RWPE1 (cell line): ENCODE results near the gene FBXW11.
A peak's percentile ranks its signal among the peaks of the same experiment; 100 is the strongest.

Experiments
- CTCF ChIA-PET: fragments of 350-600 bp; sonication (Branson Sonifier 250); formaldehyde crosslinking; extraction: SDS; loops from one replicate; lab custom pipeline; 2021; lab: Yijun Ruan, JAX
- POLR2A ChIA-PET: fragments of 400-600 bp; formaldehyde crosslinking; extraction: SDS; loops from one replicate; lab custom pipeline; 2020; ENCODE audit warnings: antibody characterized with exemption; ENCODE audit not compliant: low non-redundant PET; lab: Yijun Ruan, JAX
- DNase-seq: peaks from one replicate; pipeline ENCODE4 v3.0.0; 2012; ENCODE audit warnings: low spot score
- H3K27ac ChIP-seq: fragments of 450-650 bp; 2 replicates; pipeline ENCODE4 v1.5.1; 2017
- TF ChIP-seq, protein P1 (sequence below): fragments of 450-650 bp; conservative IDR thresholded peaks from 2 replicates; pipeline ENCODE4 v1.5.1; 2017; ENCODE audit warnings: low read depth, mild to moderate bottlenecking

The FBXW11 gene

DNA sequence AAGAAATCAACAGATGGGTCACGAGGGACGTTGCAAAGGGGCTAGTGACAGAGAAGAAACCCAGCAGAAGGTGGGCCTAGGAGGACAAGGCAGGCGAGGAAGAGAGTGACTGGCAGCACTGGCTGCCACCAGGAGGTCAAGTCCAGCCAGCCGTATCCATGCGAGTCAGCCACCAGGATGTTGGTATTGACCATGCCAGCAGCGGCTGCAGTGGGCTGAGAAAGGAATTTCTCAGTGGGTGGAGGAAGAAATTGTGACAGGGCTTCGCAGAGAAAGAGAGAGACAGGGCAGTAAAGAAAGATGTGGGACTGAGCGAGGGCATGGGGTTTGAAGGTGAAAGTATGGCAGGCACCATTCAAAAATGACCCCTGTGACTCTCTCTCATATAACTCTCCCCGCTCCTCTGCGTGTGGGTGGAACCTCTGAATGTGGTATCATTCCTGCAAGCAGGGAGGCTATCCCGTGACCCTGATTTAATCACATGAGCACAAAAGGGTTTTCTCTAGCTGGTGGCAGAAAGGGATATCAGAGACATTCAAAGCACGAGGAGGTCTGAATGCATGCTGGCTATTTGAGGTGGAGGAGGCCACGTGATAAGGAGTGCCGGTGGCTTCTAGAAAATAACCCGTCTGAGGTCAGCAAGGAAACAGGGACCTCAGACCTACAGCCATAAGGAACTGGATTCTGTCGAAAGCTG is 45.4 kb upstream of the FBXW11 start:
- TF ChIP-seq, protein P1, sequence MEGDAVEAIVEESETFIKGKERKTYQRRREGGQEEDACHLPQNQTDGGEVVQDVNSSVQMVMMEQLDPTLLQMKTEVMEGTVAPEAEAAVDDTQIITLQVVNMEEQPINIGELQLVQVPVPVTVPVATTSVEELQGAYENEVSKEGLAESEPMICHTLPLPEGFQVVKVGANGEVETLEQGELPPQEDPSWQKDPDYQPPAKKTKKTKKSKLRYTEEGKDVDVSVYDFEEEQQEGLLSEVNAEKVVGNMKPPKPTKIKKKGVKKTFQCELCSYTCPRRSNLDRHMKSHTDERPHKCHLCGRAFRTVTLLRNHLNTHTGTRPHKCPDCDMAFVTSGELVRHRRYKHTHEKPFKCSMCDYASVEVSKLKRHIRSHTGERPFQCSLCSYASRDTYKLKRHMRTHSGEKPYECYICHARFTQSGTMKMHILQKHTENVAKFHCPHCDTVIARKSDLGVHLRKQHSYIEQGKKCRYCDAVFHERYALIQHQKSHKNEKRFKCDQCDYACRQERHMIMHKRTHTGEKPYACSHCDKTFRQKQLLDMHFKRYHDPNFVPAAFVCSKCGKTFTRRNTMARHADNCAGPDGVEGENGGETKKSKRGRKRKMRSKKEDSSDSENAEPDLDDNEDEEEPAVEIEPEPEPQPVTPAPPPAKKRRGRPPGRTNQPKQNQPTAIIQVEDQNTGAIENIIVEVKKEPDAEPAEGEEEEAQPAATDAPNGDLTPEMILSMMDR: no peak
- 0 out of 2 replicates have a peak overlapping the region, but pooled peaks have one; percentile 10 for H3K27ac ChIP-seq
- DNase-seq: no peak
- POLR2A ChIA-PET: no interaction called here
- CTCF ChIA-PET: interaction anchor here (0.5 kb wide), 1 partner anchor 15 kb away, joined by 3 read pairs; no protein-coding TSS in a partner anchor

DNA sequence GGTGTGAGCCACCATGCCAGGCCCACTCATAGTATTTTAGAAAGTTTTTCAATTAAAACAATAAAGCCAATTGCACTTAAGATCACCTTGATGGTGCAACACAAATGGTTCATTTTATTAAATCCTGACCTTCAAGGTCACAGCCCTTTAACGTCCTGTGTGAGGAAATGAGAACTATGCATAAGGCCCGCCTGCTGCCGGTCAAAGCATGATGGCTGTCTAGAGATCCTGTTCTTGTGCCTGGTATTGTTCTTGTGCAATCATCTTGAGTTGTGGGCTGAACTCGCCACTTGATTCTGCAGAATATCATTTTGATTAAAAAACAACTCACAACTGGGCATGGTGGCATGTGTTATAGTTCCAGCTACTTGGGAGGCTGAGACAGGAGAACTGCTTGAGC is 43.6 kb upstream of the FBXW11 start:
- no peak for DNase-seq
- H3K27ac ChIP-seq: no peak overlapping the region
- TF ChIP-seq, protein P1: no peak
- ChIA-PET POLR2A (no interaction called here), CTCF (interaction anchor here (0.6 to 1.0 kb wide), 4 partner anchors 9 to 1671 kb away, joined by 3 to 7 read pairs (median 4); no protein-coding TSS in a partner anchor)

DNA sequence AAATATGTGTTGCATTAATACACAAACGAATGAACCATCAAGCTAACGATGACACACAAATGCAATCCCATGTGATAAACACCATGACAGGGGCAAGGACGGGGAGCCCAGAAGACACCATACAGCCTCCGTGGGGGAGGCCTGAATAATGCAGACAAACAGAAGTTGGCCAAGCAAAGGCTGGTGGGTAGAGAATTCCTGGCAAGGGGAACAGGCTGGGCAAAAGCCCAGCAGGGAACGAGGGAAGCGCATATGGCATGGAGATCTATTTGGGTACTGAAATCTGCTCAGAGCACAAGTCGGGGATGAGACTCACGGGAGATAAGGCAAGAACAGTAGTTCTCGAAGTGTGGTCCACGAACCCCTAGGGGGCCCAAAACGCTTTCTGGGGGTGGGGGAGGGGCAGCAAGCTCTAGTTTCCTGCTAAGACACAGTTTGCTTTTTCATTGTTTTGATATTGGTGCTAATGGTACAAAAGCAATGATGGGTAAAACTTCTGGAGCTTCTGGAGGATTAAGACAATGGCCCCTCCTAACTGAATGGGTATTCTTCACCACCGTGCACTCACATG is 42.9 kb upstream of the FBXW11 start:
- no peak for DNase-seq
- TF ChIP-seq, protein P1: no peak
- POLR2A ChIA-PET: no interaction called here
- H3K27ac ChIP-seq: no peak overlapping the region
- CTCF ChIA-PET: no interaction called here

DNA sequence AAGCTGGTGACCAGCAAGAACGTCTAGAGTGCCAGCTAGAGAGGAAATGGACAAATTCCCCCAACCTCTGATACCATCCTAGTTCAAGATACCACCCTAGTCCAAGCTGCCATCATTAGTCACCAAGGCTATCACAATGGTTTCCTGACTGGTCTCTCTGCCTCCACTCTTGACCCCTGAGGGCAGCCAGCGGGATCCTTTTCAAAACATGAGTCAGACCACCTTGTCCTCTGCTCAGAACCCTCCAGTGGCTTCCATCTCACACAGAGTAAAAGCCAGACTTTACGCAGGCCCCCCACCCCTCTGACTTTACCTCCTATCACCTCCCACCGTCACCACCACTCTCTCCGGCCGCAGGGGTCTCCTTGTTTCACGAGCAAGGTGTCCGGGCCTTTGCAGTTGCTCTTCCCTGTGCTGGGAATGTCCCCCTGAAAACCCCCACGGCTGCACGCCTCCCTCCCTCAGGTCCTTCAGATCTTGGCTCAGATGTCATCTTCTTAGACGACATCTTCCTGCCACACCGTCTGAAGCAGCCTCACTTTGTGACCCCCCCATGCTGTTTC is 42.2 kb upstream of the FBXW11 start:
- CTCF ChIA-PET: no interaction called here
- no peak for DNase-seq
- POLR2A ChIA-PET: interaction anchor here (0.7 kb wide), 1 partner anchor 11 kb away, joined by 5 read pairs; no protein-coding TSS in a partner anchor
- H3K27ac ChIP-seq: no peak overlapping the region
- TF ChIP-seq, protein P1: no peak

DNA sequence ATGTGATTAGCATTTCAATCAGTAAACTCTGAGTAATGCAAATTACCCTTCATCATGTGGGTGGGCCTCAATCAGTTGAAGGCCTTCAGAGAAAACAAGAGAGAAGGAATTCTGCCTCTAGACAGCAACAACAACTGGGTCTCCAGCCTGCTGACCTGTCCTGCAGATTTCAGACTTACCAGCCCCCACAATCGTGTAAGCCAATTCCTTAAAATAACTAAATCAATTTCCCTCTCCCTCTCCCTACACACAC is 41.7 kb upstream of the FBXW11 start:
- no peak overlapping the region for H3K27ac ChIP-seq
- POLR2A ChIA-PET: no interaction called here
- CTCF ChIA-PET: no interaction called here
- TF ChIP-seq, protein P1: no peak
- DNase-seq: no peak

DNA sequence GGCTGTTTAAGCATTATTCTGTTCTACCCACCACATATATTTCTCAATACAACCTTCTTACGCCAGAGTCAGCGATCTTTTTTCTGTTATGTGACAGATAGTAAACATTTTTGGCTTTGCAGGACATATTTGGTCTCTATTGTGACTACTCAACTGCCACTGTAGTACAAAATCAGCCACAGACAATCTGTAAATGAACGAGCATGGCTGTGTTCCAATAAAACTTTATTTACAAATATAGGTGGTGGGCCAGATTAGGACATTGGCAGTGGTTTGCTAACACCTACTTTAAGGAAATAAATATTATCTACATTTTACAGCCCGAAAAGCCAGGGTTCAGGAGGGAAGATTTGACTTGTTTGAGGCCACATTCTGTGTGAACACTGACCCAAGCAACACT is 40.2 kb upstream of the FBXW11 start:
- ChIA-PET POLR2A (no interaction called here), CTCF (no interaction called here)
- no peak for DNase-seq
- TF ChIP-seq, protein P1: no peak
- no peak overlapping the region for H3K27ac ChIP-seq
